H4 (cell line): ENCODE measurements around the gene KRABD2.
"Not testable (repeated sequence)": the region's sequence is repeated elsewhere in the genome, so short reads cannot be mapped to it uniquely, and the experiment has no call there.

Experiments
- DNase-seq: peaks from one replicate; pipeline ENCODE4 v3.0.0-alpha.2; 2015; ENCODE audit warnings: low spot score

Gene KRABD2

DNA sequence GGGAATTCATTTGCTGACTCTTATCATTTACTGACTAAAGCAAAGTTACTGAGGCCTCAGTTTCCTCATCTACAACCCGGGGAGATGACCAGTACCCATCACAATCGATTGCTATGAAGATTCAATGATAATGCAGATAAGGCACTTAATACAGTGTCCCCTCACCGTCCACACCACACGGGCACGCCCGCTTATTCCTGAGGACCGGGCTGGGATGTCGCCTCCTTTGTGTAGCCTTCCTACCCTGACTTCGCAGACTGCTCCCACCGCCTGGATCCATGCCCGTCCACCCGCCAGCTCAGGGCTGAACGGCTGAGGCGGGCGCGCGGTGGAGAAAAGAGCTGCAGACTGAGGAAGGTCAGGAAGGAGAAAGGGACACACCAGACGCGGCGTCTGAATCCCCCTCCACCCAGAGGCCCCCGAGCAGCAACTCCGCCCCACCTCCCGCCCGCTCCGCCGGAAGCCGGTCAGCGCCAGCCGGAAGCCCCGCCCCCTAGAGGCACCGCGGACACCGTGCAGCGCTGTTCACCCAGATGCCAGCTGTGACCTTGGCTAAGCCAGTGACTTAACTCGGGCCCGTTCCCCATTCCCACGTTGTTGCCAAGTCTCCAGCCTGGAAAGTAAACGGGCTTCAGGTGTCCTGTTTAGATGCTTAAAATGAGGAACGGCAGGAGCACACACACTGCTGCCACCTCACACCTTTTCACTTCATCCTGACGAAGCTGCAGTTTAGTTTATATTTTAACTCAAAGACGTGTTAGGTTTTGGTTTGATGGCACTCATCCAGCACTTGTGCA lies at the start of gene KRABD2:
Gene KRABD2 (minus strand): TSS at position 434 of the 797 bp plus-strand sequence.
- DNase-seq = peak; percentile 83

DNA sequence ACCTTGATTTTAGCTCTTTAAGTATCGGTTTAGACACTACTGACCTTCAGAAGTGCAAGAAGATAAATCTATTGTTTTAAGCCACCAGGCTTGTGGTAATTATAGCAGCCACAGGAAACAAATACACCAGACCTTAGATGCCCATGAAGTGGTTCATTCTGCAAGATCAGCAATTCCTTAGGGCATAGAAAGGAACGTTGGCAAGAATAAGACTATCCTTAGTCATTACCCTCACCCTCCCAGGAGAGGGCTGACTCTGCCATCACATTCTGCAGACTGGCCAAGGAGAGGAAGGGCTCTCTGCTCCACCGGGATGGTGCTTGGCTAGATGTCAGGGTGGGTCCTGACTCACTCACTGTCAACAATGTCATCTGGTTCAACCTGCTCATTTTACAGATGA lies 45.1 kb upstream of the KRABD2 start:
- DNase-seq = peak; percentile 30

DNA sequence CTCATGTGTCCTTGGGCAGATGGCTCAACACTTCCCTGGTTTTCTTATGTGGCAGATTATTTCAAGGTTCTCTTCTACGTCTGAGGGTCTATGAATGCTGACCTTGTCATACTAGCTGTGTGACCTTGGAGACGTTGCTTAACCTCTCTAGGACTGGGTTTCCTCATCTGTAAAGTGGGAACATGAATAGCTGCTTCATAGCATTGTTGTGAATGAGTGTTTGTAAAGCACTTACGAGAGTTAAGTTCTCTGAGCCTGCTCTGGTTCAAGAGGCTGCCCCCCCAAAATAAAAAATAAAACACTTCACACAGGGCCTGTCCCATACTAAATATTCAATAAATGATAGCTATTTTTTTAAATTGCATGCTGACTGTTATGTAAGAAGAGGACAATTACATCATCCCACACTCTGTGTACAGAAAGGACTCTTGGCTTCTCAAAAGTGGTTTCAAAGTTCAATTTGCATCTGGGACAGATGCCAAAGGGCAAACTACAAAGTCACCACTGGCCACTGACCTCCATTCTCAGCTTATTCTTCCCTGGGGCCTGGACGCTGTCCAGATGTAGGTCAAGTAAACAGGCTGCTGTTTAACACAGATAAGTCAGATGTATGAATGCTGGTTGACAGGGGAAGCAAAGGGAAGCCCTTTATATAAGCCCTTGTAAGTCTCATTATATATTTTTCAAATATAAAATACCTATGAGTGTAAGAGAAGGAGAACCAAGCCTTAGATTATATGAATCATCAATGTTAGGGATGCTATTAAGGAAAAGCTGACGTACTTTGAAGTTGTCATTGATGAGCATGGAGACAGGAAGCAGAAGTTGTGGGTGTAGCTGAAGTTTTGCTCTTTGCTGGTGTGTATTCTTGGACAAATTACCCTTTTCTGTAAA lies 43.8 kb upstream of the KRABD2 start:
- peak; percentile 56 for DNase-seq

- DNase-seq = no peak
Measured at GRCh38 chr17:8419305-8419704, 42.8 kb upstream of the KRABD2 start.

DNA sequence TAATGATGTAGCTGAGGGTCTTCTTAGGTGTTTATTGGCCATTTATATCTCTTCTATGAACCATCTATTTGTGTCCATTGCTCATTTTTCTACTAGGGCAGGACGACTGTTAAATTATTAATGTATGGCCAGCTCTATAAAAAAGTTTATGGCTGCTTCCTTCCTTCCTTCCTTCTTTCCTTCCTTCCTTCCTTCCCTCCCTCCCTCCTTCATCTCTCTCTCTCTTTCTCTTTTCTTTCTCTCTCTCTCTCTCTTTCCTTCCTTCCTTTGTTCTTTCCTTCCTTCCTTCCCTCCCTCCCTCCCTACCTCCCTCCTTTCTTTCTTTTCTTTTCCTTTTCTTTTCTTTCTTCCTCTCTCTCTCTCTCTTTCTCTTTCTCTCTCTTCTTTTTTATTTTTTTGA lies 42.0 kb upstream of the KRABD2 start:
- DNase-seq = no peak

DNA sequence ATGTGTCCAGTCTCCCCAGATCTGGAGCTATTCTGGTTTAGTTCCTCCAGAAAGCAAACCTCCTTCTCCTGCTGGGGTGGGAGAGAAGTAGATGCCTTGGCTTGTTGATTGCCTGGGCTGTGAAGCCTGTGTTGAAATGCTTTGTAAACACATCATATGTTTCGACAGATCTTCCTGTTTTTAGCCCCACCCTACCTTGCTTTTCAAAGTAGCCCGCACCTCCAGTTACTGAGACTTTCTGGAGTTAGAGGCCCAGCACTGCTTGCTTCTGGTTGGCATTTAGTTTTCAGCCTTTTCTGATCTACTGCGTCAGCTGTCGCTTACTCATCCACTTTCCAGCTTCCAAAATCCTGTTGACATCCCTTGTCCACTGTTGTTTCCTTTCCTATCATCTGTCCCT lies 41.3 kb upstream of the KRABD2 start:
- no peak for DNase-seq

DNA sequence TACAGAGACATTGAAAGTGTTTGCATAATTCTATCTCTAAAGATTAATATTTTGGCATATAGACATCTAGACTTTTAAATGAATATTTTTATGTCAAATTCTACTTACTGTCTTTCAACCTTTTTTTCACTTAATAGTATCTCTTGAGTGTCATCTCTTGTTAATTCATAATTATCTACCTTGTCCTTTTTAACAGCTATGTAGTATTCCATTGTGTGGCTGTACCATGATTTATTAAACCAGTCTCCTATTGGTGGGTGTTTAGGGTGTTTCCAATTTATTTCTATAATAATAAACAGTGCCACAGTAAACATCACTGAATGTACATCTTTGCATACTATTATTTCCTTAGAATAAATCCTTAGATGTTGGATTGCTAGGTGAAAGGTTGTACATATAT lies 37.4 kb upstream of the KRABD2 start:
- DNase-seq = no peak

GRCh38 chr17:8413328-8413727 lies 36.8 kb upstream of the KRABD2 start:
- no peak for DNase-seq

GRCh38 chr17:8412089-8412488 lies 35.6 kb upstream of the KRABD2 start:
- no peak for DNase-seq

DNA sequence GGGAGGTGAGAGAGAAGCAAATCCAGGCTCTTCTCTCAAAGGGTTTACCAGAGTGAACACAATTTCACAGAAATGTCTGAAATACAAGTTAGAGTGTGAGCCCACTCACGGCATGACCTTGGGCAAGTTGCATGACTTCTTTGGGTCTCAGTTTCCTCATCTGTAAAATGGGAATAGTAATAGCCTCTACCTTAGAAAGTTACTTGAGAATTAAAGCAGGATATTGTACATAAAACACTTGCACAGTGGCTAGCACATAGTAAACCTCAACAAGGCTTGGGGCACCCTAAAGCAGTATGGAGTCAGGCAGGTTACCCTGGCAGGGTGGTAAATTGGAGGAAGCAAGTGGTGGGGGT lies 34.4 kb upstream of the KRABD2 start:
- no peak for DNase-seq

GRCh38 chr17:8409966-8410882 lies 33.7 kb upstream of the KRABD2 start:
- peak; percentile 75 for DNase-seq

DNA sequence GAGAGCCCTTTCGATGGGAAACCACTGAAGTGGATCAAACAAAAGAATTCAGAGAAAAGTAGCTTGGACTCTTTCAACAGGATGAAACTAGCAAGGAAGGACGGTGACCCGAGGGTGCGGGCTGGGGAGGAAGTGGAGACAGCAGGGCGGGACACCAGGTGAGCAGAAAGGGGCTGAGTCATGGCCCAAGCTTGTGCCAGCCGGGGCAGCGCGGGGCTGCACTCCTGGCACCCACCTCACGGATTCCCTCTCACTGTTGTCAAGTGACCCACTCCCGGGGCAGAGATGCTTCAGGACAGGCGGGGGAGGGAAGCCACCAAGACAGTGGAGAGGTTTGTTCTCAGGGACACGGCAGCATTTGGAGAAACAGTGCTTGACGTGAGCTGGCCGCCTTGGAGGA lies 31.9 kb upstream of the KRABD2 start:
- DNase-seq = no peak

DNA sequence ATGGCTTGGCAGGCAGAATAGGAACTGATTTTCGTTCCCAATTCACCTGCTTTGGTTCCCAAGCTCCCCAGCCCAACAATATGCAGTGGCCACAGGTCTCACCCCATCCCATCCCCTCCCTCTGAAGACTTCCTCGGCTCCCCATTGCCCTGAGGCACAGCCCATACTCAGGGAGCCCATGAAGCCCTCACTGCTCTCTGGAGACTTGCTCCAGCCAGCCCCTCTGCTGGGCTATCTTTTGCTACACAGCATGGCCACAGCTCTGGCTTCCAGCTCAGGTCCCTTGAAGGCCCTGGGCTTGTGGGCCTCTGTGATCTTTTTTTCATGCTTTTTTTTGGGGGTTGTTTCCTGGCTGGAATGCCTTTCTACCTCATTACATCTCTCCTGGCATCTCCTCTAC lies 29.7 kb upstream of the KRABD2 start:
- no peak for DNase-seq

GRCh38 chr17:8405499-8406016 lies 29.1 kb upstream of the KRABD2 start:
- DNase-seq = no peak

DNA sequence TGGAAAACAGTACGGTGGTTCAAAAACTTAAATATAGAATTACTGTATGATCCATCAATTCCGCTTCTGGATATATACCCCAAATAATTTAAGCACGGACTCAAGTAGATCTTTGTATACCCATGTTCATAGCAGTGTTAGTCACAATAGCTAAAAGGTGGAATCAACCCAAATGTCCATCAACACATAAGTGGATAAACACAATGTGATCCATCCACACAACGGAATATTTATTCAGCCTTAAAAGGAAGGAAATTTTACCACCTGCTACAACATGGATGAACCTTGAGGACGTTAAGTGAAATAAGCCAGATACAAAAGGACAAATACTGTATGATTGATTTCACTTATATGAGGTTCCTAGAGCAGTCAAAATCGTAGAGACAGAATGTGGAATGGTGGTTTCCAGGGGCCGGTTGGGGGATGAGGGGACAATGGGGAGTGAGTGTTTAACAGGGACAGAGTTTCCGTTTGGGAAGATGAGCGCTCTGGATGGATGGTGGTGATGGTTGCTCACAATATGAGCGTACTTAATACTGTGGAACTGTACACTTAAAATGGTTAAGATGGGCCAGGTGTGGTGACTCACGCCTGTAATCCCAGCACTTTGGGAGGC lies 26.5 kb upstream of the KRABD2 start:
- no peak for DNase-seq

DNA sequence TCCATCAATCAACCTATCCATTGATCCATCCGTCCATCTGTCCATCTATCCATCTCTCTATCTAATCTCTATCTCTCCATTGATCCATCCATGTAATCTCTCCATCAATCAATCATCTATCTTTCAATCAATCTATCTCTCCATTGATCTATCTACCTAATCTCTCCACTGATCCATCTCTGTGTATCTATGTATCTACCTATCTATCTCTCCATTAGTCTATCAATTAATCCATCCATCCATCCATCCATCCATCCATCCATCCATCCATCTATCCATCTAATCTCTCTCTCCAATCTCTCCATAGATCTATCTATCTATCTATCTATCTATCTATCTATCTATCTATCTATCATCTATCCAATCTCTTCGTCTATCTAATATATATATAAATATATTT lies 24.6 kb upstream of the KRABD2 start:
- no peak for DNase-seq

- DNase-seq = no peak
Measured at GRCh38 chr17:8398980-8399379, 22.5 kb upstream of the KRABD2 start.

DNA sequence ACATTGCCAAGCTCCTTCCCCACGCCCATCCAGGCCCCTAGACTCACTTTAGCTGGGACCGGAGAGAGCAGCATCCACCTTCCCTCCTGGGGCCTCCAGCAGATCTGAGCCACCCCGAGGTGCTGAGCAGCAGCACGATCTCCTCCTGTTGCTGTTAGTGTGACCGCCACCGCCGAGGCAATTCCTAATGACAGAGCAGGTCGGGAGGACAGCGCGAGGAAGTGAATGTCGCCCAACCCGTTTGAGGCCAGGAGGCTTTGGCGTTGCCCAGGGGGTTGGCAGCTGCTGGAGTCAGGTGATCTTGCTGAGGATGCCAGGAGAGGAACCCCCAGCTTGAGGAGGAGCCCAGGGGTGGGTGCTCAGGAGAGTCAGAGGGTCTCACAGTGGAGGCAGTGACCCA lies 21.1 kb upstream of the KRABD2 start, which contains the start of gene RNF222:
Gene RNF222 (minus strand): TSS at position 192 of the 400 bp plus-strand sequence. CDS start 4,366 bp downstream, outside the sequence.
- no peak for DNase-seq

- DNase-seq = not testable (repeated sequence)
Measured at GRCh38 chr17:8394497-8394896, 18.0 kb upstream of the KRABD2 start.

DNA sequence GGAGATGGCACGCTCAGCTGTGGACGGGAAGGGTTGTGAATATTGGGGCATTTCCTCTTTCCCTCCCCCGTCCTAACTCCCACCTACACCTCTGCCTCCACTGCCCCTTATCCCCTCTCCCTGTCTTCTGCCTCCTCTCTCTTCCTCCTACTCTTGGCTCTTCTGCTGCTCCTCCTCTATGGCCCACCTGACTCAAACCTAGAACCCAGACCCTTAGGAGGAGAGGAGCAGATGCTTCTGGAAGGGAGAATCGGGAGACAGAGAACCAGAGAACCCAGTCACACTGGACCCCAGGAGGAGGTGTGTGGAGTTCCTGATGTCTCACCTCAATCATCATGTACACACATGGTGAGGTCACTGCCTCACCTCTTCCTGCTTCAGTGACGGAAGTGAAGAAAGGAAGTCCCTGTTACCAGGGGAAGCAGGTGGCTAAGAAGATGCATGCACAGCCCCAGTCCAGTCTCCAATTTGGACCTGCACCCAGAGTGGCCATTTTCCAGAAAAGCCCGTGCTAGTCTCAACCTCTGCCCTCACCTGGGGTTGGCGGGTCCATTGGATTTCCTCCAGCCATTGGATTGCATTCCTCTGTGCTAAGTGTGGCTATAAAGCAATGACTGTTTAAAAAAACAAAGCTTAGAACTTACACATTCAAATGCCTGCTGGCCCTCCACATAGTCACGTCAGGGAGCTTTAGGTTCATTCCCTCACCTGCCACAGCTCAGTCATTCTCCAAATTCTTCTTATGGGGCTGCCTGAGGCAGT lies 17.1 kb upstream of the KRABD2 start:
- DNase-seq = no peak
